ENCODE measurements around the gene TBC1D22A. TPM values are rescaled to one million over a fixed set of nuclear protein-coding genes. Genes with fewer than 3 reads are reported as not detected.

TBC1D22A gene
- total RNA-seq, 4 donors from 2014 or later: 16.2 to 22.2 (median 17.8) TPM

DNA sequence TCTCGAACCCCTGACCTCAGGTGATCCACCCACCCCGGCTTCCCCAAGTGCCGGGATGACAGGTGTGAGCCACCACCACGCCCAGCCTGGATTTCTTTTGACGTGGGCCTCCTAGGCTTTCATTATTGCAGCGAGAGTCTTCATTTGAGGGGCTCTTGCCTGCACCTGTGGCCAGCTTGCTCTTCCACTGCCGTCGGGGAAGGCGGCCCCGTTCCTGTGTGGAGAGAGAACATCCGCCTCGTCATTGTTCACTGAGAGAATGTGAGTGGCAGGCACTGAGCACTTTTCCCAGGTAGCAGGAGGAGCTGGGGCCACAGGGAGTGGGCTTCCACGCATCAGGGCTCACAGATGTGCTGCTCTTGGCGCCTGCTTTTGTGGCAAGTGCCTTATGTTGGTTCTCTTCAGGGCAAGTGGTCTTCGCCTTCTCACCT lies 365.0 kb downstream of the TBC1D22A start:
- Histone ChIP-seq H3K36me3 (peaks cover 0 to 4% of the 10 kb centered on the region in 2 donors), H3K27me3 (no peaks in the 10 kb centered on the region), H3K27ac (no peak overlapping the region), H3K9me3 (no peaks in the 10 kb centered on the region), H3K4me1 (no peaks in the 10 kb centered on the region), H3K4me3 (no peak overlapping the region)
- ATAC-seq: no peak
- TF ChIP-seq EP300 (IDR thresholded peaks at IDR 0.05) (no peak), CTCF (IDR thresholded peaks at IDR 0.05) (no peak), POLR2AphosphoS5 (IDR thresholded peaks at IDR 0.05) (no peak), POLR2A (IDR thresholded peaks at IDR 0.05) (no peak)
- 89 to 91% methylated on average over 3 to 4 of the region's 15 CpGs for WGBS, 2 donors (ENCODE audit: low coverage in 1 of 2)

DNA sequence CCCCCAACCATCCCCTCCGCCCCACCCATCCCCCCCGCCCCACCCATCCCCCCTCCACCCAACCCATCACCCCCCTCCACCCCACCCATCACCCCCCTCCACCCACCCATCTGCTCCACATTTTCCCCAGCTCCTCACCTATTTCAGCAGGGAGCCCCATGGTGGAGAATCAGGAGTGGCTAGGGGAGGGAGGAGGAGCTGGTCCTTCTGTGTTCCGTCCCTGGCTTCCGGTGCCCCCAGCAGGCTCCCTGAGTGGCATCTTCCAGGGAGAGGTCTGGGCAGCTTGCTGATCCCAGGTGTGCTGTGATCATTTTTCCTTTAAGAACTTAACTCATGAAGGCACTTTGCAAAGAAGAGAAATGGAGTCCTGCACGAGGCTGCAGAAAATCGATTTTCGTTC lies 365.8 kb downstream of the TBC1D22A start:
- H3K4me1 ChIP-seq: no peaks in the 10 kb centered on the region
- no peak overlapping the region for H3K27ac ChIP-seq
- TF ChIP-seq POLR2AphosphoS5 (IDR thresholded peaks at IDR 0.05) (no peak), CTCF (IDR thresholded peaks at IDR 0.05) (no peak), POLR2A (IDR thresholded peaks at IDR 0.05) (no peak), EP300 (IDR thresholded peaks at IDR 0.05) (no peak)
- H3K36me3 ChIP-seq: peaks cover 0 to 4% of the 10 kb centered on the region in 2 donors
- no peak overlapping the region for H3K4me3 ChIP-seq
- H3K9me3 ChIP-seq: no peaks in the 10 kb centered on the region
- WGBS, 2 donors (ENCODE audit: low coverage in 1 of 2): 76% methylated on average over 5 of the region's 7 CpGs; no CpG with 5 or more reads in 1 of the 2 donors
- ATAC-seq: no peak
- H3K27me3 ChIP-seq: no peaks in the 10 kb centered on the region

- no peak for TF ChIP-seq POLR2AphosphoS5 (IDR thresholded peaks at IDR 0.05)
- TF ChIP-seq EP300 (IDR thresholded peaks at IDR 0.05): no peak
- no peak for TF ChIP-seq POLR2A (IDR thresholded peaks at IDR 0.05)
- no peak for TF ChIP-seq CTCF (IDR thresholded peaks at IDR 0.05)
- H3K4me1 ChIP-seq: no peaks in the 10 kb centered on the region
- H3K27me3 ChIP-seq: no peaks in the 10 kb centered on the region
- no peak for ATAC-seq
- 100% methylated on average over 1 to 9 of the region's 21 CpGs for WGBS, 2 donors (ENCODE audit: low coverage in 1 of 2)
- H3K36me3 ChIP-seq: peaks cover 0 to 4% of the 10 kb centered on the region in 2 donors
- H3K27ac ChIP-seq: no peak overlapping the region
- H3K4me3 ChIP-seq: no peak overlapping the region
- no peaks in the 10 kb centered on the region for H3K9me3 ChIP-seq
These were observed 366.3 kb downstream of the TBC1D22A start for GRCh38 chr22:47128622-47129215.

DNA sequence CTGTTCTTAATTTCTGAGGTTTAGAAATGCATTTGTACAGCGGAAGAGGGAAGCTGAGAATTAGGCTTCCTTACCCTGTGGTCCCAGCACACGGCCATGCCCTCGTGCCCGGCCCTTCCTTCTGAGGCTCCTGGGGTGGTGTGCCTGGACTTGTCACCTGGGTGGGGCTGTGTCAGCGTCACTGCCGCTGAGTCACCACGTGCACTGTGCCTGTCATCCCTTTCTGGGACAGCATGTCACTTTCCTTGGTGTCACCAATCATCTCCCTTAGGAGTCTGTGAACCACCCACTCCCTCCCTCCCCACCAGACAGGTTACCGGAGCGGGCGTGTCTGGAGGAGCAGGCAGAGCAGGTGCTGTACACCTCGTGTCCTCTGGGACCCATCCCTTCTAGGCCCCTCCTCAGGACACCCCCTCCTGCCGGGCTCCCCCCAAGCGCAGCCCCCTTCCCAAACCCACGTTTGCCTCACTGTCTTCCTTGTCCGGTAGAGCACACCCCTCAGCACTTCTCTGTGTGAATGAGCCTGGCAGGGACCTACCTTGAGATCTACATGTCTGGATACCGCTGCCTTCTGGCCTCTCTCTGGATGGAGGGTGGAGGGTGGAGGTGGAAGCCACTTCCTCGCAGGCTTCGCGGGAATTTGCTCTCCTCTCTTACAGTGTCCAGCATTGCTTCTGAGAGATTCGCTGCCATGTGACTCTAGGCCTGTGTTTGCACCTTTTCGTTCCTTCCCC lies 367.6 kb downstream of the TBC1D22A start:
- Histone ChIP-seq H3K27me3 (no peaks in the 10 kb centered on the region), H3K36me3 (peaks cover 0 to 4% of the 10 kb centered on the region in 2 donors), H3K4me1 (no peaks in the 10 kb centered on the region), H3K9me3 (no peaks in the 10 kb centered on the region), H3K4me3 (no peak overlapping the region), H3K27ac (no peak overlapping the region)
- WGBS, 2 donors (ENCODE audit: low coverage in 1 of 2): 87 to 98% methylated on average over 7 to 17 of the region's 21 CpGs
- TF ChIP-seq CTCF (IDR thresholded peaks at IDR 0.05): no peak
- TF ChIP-seq EP300 (IDR thresholded peaks at IDR 0.05): no peak
- TF ChIP-seq POLR2AphosphoS5 (IDR thresholded peaks at IDR 0.05): no peak
- TF ChIP-seq POLR2A (IDR thresholded peaks at IDR 0.05): no peak
- no peak for ATAC-seq

Measured in gastroesophageal sphincter (tissue), 4 donors.